GM18873 (cell line): ENCODE measurements around the gene SARS1.
"Not testable (repeated sequence)": the region's sequence is repeated elsewhere in the genome, so short reads cannot be mapped to it uniquely, and the experiment has no call there.

Experiments
- ATAC-seq: cut with Tn5 transposase; IDR thresholded peaks from one replicate; pipeline ENCODE4 v1.9.1; 2021; ENCODE audit warnings: mild to moderate bottlenecking, moderate library complexity, moderate number of reproducible peaks; ENCODE audit not compliant: unreplicated experiment, low FRiP score

Gene SARS1

DNA sequence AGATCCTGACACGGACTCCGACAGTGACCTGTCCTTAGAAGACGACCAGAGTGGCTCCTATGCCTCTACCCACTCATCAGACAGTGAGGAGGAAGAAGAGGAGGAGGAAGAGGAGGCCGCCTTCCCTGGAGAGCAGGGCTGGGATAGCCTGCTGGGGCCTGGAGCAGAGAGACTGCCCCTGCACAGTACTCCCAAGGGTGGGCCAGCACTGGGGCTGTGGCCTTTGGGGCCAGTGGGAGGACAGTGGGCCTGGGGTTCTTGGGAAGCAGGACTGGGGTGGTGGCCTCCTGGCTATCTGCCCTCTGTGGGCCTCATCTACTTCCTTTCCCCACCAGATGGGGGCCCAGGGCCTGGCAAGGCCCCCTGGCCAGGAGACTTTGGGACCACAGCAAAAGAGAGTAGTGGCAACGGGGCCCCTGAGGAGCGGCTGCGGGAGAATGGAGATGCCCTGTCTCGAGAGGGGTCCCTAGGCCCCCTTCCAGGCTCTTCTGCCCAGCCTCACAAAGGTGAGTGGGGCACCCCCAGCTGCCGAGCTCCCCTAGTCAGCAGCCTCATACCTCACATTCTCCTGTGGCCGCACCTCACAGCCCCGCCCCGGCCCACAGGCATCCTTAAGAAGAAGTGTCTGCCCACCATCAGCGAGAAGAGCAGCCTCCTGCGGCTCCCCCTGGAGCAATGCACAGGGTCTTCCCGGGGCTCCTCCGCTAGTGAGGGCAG lies 59.3 kb downstream of the SARS1 start:
- no peak for ATAC-seq

DNA sequence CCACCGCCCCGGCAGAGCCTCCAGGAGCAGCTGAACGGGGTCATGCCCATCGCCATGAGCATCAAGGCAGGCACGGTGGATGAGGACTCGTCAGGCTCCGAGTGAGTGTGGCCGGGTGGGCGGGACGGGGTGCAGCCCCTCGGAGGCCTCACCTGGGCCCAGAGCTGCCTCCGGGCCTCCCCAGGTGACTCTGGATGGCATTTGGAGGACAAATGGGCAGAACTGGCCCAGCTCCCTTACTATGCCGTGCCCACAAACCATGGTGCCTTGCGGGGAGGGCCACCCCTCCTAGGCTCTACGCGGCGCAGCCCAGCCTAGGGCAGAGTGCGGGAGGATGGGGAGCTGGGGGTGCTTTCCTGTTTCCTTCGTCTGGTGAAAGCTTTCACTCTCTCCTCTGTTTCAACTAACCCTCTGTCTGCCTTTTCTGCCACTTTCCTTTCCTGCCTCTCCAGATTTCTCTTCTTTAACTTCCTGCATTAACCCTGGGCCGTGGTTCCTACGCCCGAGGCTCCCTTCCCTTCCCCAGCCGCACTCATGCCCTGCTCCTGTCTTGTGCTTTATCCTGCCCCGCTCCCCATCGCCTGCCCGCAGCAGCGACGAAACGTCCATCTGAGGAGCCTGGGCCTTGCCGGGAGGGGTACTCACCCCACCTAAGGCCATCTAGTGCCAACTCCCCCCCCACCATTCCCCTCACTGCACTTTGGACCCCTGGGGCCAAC lies 60.0 kb downstream of the SARS1 start:
- ATAC-seq, result no peak

- ATAC-seq, result no peak
These were observed 61.1 kb downstream of the SARS1 start for GRCh38 chr1:109274533-109275476.

DNA sequence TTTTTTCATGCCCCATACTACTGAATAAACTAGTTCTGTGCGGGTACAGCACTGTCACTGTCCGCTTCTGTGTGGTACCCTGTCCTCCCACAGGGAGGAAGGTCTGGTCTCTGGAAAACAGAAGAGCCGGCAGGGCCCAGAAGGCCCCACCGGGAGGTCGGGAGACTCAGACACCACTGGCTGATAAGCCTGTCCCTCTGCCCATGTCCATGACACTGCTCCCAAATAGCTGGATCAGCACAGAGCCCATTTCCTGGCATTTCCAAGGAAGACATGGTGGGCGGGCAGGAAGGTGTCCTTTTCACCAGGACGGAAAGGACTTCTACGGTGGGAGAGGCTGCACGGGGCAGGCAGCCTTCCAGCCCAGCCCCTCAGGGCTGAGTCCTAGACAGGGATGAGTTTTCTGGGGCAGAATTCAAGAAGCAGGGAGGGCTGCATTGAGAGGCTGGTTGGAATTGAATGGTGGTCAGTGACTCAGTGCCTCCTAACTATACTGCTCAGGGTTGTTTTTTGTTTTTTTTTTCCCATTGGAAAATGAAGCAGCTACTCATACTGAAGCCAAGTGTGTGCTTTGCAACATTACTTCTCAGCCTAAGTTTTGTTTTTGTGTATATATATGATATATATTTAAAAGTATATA lies 62.1 kb downstream of the SARS1 start:
- no peak for ATAC-seq

- ATAC-seq, result peak; percentile 72
These were observed 63.9 kb downstream of the SARS1 start for GRCh38 chr1:109277434-109278204.

DNA sequence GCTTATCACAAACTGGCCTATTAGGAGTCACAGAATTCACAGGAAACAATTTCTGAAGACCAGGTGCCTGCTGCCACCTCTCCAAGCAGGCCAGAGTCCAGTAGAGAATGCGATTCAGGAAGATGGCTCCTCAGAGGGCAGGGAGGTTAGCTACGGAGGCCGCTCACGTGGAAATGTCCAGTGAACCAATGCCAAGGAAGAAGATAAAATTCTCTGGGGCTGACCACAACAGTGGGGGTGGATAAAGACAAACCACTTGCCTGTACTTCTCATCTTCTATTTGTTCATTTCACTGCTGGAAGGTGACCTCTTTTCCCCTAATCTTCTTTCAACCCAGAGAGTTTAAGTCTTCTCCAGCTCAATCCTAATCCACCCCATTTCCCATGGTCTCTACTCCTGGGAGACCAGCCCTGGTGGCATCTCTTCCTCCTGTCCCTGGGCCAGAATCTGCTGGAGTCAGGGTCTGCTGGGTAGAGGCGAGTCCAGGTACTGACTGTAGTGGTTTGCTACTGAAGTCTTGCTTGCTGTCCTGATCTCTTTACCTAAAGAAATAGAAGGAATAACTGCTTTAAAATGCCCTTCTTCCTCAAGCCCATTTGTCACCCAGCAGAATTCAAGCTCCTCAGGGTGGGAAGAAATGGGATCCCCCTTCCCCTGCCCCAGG lies 66.0 kb downstream of the SARS1 start:
- ATAC-seq, result no peak

DNA sequence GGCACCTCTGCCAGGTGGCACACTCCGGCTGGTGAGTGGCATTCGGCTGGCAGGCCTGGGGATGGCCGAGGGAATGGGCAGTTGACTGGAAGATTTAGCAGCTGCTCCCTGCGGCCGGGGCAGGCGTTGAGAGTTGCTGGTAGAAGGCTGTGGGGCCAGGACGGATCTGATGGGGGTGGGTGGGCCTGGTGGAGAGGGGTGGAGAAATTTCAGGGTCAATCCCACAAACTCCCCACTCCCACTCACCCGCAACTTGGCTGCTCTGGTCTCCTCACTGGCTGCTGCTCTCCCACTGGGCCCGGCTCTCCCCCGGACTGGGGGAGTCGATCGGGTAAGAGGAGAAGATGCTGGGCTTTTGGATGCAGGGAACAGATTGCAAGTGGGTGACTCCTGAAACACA lies 67.1 kb downstream of the SARS1 start:
- ATAC-seq, result no peak

GRCh38 chr1:109281680-109282496 lies 68.2 kb downstream of the SARS1 start:
- no peak for ATAC-seq

DNA sequence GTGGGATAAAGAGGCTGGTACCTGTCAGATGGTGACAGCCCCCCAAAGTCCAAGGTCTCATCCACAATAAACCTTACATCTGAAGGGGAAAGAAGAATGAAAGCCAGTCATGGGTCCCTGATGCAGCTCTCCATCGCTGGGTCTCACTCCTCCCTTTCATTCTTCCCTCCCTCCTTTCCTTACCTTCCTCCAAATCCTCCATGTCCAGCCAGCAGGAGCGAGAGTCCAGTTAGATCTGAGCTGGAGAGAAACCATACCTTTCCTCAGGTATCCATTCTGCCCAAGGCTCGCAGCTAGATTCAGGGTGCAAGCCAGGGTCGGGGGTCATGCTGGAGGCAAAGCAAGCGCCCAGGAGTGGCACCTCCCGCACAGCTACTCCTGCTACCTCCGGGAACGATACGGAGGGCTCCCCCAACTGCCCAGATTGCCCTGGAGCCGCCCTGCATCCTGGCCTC lies 68.8 kb downstream of the SARS1 start:
- ATAC-seq, result no peak

DNA sequence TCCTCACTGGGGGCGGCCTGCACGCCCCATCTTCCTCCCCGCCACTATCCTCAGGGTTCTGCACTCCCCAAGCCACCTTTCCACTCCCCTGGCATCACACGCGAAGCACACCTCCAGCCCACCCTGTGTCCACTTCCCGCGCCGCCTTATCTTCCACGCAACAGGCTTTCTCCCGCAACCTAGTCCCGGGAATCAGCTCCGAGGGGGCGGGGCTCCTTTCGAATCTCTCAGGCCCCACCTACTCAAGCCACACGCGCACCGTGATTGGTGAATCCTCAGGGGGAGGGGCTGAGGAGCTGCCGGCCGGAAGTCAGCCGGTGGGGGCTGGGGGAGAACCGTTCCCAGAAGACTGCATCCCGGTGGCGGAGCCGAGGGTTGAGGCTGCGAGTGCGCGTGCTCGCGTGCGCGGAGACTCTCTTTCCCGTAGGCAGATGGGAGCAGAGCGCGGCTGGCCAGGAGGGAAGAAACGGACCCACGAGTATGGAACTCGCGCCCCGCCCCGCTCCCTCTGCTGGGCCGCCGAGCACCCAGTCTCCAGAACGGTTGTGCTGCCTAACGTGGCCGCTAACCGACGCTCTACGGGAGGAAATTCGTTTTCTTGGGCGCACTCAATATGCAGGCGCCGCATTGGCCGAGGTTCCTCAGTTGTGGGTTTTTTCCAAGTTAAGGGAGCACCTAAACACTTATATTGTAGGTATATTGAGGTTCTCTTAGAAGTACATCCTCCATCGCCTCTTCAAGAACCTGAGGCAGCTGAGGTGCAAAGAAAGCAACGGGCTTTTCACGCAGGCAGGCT lies 69.4 kb downstream of the SARS1 start, which contains the start of gene PSRC1:
Gene PSRC1, minus strand, starts transcription at position 194 of the 796 bp plus-strand sequence.
- ATAC-seq, result peak; percentile 82

DNA sequence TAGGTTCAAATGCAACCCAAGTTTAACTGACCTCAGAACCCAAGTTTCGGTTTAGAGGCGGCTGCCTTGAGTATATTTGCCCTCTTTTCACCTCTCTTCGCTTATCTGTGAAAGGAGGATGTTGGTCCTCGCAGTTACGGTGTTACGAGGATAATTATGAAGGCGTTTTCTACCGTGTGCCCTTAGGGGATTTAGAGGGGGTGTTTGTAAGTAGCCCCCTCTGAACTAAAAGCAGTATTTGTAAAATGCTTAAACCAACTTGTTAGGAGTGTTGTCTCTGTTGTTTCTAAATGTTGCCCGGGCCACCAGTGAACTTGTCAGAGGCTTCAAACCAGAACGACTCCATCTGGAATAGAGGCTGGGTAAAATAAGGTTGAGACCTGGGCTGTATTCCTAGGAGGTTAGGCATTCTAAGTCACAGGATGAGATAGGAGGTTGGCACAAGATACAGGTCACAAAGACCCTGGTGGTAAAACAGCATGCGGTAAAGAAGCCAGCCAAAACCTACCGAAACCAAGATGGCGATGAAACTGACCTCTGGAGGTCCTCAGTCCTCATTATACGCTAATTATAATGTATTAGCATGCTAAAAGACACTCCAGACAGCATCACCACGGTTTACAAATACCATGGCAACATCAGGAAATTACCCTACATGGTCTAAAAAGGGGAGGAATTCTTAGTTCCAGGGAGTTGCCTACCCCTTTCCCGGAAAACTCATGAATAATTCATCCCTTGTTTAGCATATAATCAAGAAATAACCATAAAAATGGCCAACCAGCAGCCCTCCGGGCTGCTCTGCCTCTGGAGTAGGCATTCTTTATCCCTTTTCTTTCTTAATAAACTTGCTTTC lies 70.3 kb downstream of the SARS1 start:
- peak; percentile 27 for ATAC-seq

- not testable (repeated sequence) for ATAC-seq
These were observed 73.0 kb downstream of the SARS1 start for GRCh38 chr1:109286762-109287161.
